Measurements from ENCODE around the gene KDM4B.
A peak's percentile ranks its signal among the peaks of the same experiment; 100 is the strongest.
"Not testable (repeated sequence)": the region's sequence is repeated elsewhere in the genome, so short reads cannot be mapped to it uniquely, and the experiment has no call there.

KDM4B gene
- 54.7 to 62.4 reads per million in 2 donors for total RNA-seq

- DNase-seq: peak; percentile 98 to 100 (median 99)
These were observed at the start of gene KDM4B for GRCh38 chr19:4968462-4969291. TSS of gene KDM4B (plus strand) at chr19:4969113. CDS start at chr19:5032891, 63,778 bp downstream.

GRCh38 chr19:4922530-4923275 is 46.2 kb upstream of the KDM4B start:
- no peak for DNase-seq

- DNase-seq: no peak
These were observed 45.6 kb upstream of the KDM4B start for GRCh38 chr19:4923276-4923747.

DNA sequence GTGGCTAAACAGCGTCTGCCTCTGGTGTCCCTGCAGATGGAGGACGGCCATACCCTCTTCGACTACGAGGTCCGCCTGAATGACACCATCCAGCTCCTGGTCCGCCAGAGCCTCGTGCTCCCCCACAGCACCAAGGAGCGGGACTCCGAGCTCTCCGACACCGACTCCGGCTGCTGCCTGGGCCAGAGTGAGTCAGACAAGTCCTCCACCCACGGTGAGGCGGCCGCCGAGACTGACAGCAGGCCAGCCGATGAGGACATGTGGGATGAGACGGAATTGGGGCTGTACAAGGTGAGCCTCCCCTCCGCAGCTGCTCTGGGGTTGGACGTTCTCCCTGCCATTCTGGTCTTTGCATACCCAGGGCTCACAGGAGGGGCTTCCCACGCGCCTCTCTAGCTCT is 39.7 kb upstream of the KDM4B start:
- DNase-seq: no peak

DNA sequence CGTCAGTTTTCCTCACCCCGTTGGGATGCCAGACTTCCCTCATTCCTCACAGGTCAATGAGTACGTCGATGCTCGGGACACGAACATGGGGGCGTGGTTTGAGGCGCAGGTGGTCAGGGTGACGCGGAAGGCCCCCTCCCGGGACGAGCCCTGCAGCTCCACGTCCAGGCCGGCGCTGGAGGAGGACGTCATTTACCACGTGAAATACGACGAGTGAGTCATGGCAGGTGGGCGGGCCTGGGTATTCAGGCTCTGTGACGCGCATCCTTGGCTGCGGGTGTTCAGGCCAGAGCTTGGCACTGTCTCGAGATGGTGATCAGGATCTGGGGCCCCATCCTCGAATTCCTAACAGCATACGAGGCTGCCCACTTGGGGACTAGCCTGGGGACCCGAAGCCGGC is 38.2 kb upstream of the KDM4B start:
- no peak for DNase-seq

GRCh38 chr19:4932711-4933110 is 36.2 kb upstream of the KDM4B start:
- no peak for DNase-seq

- no peak for DNase-seq
These were observed 35.4 kb upstream of the KDM4B start for GRCh38 chr19:4933528-4933927.

GRCh38 chr19:4935444-4935843 is 33.5 kb upstream of the KDM4B start:
- no peak for DNase-seq

DNA sequence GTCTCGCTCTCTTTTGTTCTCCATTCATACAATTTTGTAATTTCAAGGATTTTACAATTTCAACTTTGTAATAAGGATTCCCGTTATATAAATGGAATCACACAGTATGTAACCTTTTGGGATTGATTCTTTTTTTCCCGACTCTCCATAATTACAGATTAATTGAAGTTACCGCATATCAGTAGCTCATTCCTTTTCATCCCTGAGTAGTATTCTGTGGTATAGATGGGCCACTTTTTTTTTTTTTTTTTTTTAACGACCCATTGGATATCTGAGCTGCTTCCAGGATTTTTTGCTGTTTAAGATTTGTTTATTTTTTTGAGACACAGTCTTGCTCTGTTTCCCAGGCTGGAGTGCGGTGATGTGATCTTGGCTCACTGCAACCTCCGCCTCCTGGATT is 31.9 kb upstream of the KDM4B start:
- no peak for DNase-seq

GRCh38 chr19:4938461-4938860 is 30.5 kb upstream of the KDM4B start:
- not testable (repeated sequence) for DNase-seq

GRCh38 chr19:4939466-4939865 is 29.4 kb upstream of the KDM4B start:
- no peak for DNase-seq

- not testable (repeated sequence) for DNase-seq
These were observed 27.2 kb upstream of the KDM4B start for GRCh38 chr19:4941638-4942169.

- not testable (repeated sequence) for DNase-seq
These were observed 18.3 kb upstream of the KDM4B start for GRCh38 chr19:4950650-4951049.

- no peak for DNase-seq
These were observed 17.3 kb upstream of the KDM4B start for GRCh38 chr19:4951656-4952055.

GRCh38 chr19:4952945-4953344 is 16.0 kb upstream of the KDM4B start:
- no peak for DNase-seq

DNA sequence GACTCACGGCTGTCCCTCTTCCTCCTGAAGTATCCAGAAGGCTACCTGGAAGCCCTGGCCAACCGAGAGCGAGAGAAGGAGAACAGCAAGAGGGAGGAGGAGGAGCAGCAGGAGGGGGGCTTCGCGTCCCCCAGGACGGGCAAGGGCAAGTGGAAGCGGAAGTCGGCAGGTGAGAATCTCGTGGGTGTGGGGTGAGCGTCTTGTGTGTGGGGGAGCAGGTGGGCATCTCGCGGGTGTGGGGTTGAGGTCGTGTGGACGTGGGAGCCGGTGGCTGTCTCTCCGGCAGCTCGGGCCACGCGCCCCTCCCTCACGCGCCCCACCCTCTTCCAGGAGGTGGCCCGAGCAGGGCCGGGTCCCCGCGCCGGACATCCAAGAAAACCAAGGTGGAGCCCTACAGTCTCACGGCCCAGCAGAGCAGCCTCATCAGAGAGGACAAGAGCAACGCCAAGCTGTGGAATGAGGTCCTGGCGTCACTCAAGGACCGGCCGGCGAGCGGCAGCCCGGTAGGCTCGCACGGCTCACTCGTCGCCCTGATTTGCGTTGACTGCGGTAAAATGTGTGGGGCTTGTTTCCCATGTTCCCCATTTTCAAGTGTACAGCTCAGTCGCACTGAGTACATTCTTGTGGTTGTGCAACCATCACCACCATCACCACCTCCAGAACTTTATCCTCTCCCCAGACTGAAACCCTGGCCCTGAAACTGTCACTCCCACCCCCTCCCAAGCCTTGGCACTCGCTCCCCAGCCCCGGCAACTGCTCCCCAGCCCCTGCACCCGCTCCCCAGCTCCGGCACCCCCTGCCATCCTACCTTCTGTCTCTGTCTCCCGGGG is 14.4 kb upstream of the KDM4B start:
- DNase-seq: not testable (repeated sequence)

GRCh38 chr19:4955274-4955673 is 13.6 kb upstream of the KDM4B start:
- no peak for DNase-seq

DNA sequence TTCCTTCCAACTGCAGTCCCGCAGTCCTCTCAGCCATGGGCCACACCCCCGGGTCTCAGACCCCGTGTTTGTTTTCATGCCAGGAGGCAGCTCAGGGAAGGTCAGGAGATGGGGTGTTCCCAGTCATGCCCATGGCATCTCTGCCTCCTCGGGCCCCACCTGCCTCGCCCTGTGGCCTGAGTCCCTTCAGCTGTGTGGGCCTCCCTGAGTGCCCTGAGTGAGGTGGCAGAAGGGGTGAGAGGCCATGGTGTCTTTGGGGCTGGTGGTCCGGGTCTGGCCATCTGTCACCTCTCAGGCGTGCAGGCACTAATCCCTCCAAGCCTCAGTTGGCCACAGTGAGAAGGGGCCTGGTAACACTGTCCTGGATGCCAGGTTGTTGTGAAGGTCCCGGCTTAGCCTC is 10.9 kb upstream of the KDM4B start:
- no peak for DNase-seq

GRCh38 chr19:4962085-4962619 is 6.8 kb upstream of the KDM4B start:
- no peak for DNase-seq

- DNase-seq: no peak
These were observed 3.9 kb upstream of the KDM4B start for GRCh38 chr19:4965061-4965460.

- no peak for DNase-seq
These were observed 2.3 kb upstream of the KDM4B start for GRCh38 chr19:4966591-4966990.

- DNase-seq: no peak
These were observed 1.0 kb upstream of the KDM4B start for GRCh38 chr19:4967738-4968461.

Measured in T-helper 2 cell (primary cell).